Measurements from ENCODE around the gene PLEK.
"Not testable (repeated sequence)": the region's sequence is repeated elsewhere in the genome, so short reads cannot be mapped to it uniquely, and the experiment has no call there.

Gene PLEK

DNA sequence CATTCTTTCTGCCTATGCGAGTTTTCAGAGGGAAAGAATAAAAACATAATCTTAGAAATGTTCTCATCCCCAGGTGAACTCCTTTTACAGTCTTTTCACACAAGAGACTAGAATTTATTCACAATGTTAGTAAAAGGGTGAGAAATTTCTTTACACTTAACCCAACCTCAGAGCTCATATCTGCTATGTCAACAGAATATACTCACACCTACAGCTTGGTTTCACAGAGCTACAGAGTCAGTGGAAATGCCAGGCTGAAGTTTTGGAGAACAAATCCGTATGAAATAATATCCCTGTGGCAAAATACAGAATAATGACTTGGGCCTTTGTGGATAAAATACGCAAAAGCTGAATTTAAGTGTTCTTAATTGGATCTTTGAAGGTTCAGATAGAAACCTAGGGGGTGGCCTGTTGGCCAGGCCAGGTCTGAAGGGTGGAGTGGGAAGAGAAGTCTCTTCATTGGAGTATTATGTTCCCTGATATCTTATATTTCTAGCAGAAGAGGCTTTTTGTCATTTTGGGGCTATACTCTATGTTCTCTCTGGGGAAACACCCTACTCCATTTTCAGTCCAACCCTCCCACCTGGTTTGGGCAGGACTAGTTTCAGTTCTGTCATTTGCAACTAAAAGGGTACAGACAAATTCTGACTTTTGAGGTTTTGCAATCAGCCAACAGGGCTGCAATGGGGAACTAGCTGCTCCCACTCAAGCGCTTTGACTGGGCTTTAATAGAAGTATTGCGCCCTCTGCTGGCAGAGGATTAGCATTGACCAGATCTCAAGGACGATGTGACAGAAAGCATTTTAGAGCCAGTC is 76.3 kb downstream of the PLEK start:
- H3K4me3 ChIP-seq (ENCODE audit: low read length) = no peak overlapping the region
- H3K4me1 ChIP-seq (ENCODE audit: control insufficient read depth, insufficient read depth, low read length) = peaks cover 15% of the 10 kb centered on the region
- no peaks in the 10 kb centered on the region for H3K36me3 ChIP-seq (ENCODE audit: control insufficient read depth, insufficient read depth, low read length)
- H3K9ac ChIP-seq (ENCODE audit: low read length) = no peak overlapping the region
- H3K27me3 ChIP-seq (ENCODE audit: control insufficient read depth, insufficient read depth, low read length) = no peaks in the 10 kb centered on the region
- H3K9me3 ChIP-seq (ENCODE audit: control insufficient read depth, low read length) = no peaks in the 10 kb centered on the region

DNA sequence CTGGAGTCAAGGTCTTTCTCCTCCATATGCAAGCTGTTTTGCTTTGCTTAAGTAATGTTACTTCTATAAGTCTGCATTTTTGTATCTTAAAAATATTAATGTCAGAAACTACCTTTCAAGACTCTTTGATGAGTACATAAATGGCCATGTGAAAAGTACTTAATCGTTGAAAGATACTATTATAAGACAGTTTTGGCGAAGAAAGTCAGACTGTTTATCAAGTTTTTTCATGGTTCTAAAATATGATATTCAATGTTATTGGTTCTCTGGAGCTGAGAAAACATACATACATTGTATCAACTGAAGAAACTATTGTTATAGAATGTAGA is 76.9 kb downstream of the PLEK start:
- Histone ChIP-seq H3K9ac (ENCODE audit: low read length) (no peak overlapping the region), H3K9me3 (ENCODE audit: control insufficient read depth, low read length) (no peaks in the 10 kb centered on the region), H3K4me3 (ENCODE audit: low read length) (no peak overlapping the region), H3K27me3 (ENCODE audit: control insufficient read depth, insufficient read depth, low read length) (no peaks in the 10 kb centered on the region), H3K4me1 (ENCODE audit: control insufficient read depth, insufficient read depth, low read length) (peaks cover 11% of the 10 kb centered on the region), H3K36me3 (ENCODE audit: control insufficient read depth, insufficient read depth, low read length) (no peaks in the 10 kb centered on the region)

DNA sequence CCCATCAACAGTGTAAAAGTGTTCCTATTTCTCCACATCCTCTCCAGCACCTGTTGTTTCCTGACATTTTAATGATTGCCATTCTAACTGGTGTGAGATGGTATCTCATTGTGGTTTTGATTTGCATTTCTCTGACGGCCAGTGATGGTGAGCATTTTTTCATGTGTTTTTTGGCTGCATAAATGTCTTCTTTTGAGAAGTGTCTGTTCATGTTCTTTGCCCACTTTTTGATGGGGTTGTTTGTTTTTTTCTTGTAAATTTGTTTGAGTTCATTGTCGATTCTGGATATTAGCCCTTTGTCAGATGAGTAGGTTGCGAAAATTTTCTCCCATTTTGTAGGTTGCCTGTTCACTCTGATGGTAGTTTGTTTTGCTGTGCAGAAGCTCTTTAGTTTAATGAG is 81.3 kb downstream of the PLEK start:
- not testable (repeated sequence) for H3K4me3 ChIP-seq (ENCODE audit: low read length); H3K9me3 ChIP-seq (ENCODE audit: control insufficient read depth, low read length); H3K27me3 ChIP-seq (ENCODE audit: control insufficient read depth, insufficient read depth, low read length); H3K4me1 ChIP-seq (ENCODE audit: control insufficient read depth, insufficient read depth, low read length); H3K9ac ChIP-seq (ENCODE audit: low read length); H3K36me3 ChIP-seq (ENCODE audit: control insufficient read depth, insufficient read depth, low read length)

Data from mucosa of stomach (tissue), 1 donor.